ENCODE results near the gene PAFAH1B1.

PAFAH1B1 gene

DNA sequence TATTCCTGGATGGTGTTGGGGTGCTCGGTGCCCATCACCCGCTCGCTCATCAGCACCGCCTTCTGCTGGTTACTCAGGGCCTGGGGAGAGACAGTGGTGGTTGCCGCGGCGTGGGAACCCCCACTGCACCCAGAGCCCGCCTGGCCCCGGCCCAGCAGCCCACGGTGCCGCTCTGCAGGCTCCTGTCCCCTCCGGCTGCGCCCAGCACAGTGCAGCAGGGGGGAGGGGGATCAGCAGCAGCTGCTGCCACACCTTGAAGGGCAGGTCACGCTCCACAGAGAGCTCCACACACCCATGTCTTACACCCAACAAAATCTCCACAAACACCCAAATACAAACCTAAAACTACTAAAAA, 99.3 kb downstream of the PAFAH1B1 start:
- TF ChIP-seq, protein P1, sequence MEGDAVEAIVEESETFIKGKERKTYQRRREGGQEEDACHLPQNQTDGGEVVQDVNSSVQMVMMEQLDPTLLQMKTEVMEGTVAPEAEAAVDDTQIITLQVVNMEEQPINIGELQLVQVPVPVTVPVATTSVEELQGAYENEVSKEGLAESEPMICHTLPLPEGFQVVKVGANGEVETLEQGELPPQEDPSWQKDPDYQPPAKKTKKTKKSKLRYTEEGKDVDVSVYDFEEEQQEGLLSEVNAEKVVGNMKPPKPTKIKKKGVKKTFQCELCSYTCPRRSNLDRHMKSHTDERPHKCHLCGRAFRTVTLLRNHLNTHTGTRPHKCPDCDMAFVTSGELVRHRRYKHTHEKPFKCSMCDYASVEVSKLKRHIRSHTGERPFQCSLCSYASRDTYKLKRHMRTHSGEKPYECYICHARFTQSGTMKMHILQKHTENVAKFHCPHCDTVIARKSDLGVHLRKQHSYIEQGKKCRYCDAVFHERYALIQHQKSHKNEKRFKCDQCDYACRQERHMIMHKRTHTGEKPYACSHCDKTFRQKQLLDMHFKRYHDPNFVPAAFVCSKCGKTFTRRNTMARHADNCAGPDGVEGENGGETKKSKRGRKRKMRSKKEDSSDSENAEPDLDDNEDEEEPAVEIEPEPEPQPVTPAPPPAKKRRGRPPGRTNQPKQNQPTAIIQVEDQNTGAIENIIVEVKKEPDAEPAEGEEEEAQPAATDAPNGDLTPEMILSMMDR (IDR thresholded peaks at IDR 0.05; ENCODE audit: low read depth, low read length): no peak
- no peak overlapping the region for H3K4me3 ChIP-seq (ENCODE audit: low read depth, low read length)
- in situ Hi-C loops (cut with HindIII; ENCODE audit: low sequenced_read_pairs): no loop called here
- DNase-seq (ENCODE audit: low read depth, low spot score): no peak

- H3K4me3 ChIP-seq (ENCODE audit: low read depth, low read length): no peak overlapping the region
- TF ChIP-seq, protein P1 (IDR thresholded peaks at IDR 0.05; ENCODE audit: low read depth, low read length): no peak
- no peak for DNase-seq (ENCODE audit: low read depth, low spot score)
- in situ Hi-C loops (cut with HindIII; ENCODE audit: low sequenced_read_pairs): no loop called here
Measured at GRCh38 chr17:2693561-2694380, 100.3 kb downstream of the PAFAH1B1 start.

DNA sequence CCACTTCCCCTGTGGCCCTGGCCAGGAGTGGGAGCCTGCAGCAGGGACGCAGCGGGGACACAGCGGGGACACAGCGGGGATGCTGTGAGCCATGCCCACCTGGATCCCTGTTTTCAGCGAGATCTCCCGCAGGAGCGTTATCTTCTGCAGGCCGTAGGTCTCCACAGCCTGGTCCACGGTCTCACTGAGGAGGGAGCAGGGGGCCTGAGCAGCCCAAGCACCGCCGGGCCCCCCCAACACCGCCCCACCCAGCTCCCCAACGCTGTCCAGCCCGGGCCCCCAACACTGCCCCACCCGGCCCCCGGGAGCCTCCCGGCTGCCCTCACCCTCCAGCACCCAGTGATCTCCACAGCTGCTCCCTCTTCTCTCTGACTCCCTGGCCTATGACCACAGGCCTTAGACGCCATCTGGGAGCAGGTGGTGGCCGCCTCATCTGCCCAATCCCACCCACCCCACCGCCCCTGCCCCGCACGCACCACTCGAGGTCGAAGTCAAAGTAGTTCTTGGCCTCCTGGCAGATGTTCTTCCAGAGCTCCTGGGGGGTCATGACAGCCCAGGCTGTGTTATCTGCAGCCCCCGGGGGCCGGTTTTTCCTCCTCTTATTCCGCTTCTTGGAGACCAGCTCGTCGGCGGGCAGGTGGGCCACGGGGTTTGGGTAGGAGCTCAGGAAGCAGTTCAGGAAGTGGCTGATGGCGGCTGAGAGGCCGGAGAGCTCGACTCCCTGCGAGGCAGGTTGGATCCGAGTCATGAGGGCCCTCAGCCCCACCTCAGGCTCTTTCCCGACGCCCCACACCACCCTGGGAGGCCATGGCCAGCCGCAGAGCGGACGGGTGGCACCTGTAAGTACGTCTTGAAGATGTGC, 101.2 kb downstream of the PAFAH1B1 start:
- TF ChIP-seq, protein P1 (IDR thresholded peaks at IDR 0.05; ENCODE audit: low read depth, low read length): no peak
- no peak for DNase-seq (ENCODE audit: low read depth, low spot score)
- H3K4me3 ChIP-seq (ENCODE audit: low read depth, low read length): no peak overlapping the region
- in situ Hi-C loops (cut with HindIII; ENCODE audit: low sequenced_read_pairs): no loop called here

DNA sequence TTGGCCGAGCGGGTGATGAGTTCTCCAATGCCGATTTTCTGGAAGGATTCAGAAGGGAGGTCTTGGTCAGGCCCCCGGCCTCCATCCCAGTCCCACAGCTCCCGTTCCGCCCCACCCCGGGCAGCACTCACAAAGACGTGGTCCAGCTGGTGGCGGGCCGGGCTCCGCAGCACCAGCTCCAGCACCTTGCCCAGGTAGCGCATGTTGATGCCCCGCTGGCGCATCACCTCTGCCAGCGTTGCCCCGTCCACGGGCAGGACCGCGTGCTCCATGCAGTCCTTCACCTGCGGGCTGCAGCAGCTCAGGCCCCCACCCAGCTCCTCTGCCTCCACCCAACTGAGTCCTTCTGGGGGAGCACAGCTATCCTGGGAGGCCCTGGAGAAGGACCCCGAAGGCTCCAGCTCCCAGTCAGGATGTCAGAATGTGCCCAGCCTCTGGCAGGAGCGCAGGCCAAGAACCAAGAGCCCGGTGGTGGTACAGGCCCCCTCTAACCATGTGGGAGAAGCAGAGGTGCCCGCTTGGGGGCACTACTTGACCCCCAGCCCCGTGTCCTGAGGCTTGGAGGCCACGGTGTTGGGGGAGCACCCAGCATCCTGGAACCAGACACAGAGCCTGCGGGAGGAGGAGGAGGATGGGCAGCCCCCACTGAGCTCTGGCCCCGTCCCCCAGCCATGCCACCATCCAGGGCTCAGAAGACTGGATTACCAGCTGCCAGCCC, 101.9 kb downstream of the PAFAH1B1 start:
- in situ Hi-C loops (cut with HindIII; ENCODE audit: low sequenced_read_pairs): no loop called here
- DNase-seq (ENCODE audit: low read depth, low spot score): no peak
- TF ChIP-seq, protein P1 (IDR thresholded peaks at IDR 0.05; ENCODE audit: low read depth, low read length): no peak
- no peak overlapping the region for H3K4me3 ChIP-seq (ENCODE audit: low read depth, low read length)

- in situ Hi-C loops (cut with HindIII; ENCODE audit: low sequenced_read_pairs): no loop called here
- TF ChIP-seq, protein P1 (IDR thresholded peaks at IDR 0.05; ENCODE audit: low read depth, low read length): no peak
- no peak overlapping the region for H3K4me3 ChIP-seq (ENCODE audit: low read depth, low read length)
- DNase-seq (ENCODE audit: low read depth, low spot score): no peak
Measured at GRCh38 chr17:2695961-2696760, 102.7 kb downstream of the PAFAH1B1 start.

Measured in astrocyte of the spinal cord (primary cell).